GM10248 (cell line): Measurements from ENCODE around the gene ENAH.

Source experiments
- CTCF ChIA-PET: fragments of 300-600 bp; sonication (Branson Sonifier 250); formaldehyde crosslinking; extraction: SDS; loops from one replicate; lab custom pipeline; 2021; ENCODE audit warnings: antibody characterized with exemption; lab: Yijun Ruan, JAX
- POLR2A ChIA-PET: fragments of 350-650 bp; sonication (Branson Sonifier 250); formaldehyde crosslinking; extraction: SDS; loops from one replicate; lab custom pipeline; 2020; ENCODE audit warnings: antibody characterized with exemption; lab: Yijun Ruan, JAX
- DNase-seq: peaks from one replicate; pipeline ENCODE4 v3.0.0; 2012; ENCODE audit errors: extremely low spot score
- CTCF ChIP-seq: IDR thresholded peaks from 2 replicates; pipeline ENCODE4 v1.5.1; 2012; ENCODE audit warnings: mild to moderate bottlenecking, low read depth; ENCODE audit errors: extremely low read depth, missing control alignments, control extremely low read depth

Gene ENAH

GRCh38 chr1:225523263-225523950, 129.5 kb downstream of the ENAH start:
- ChIA-PET CTCF (interaction anchor here (1.6 kb wide), 3 partner anchors 10 to 33 kb away, joined by 4 to 6 read pairs (median 5); no protein-coding TSS in a partner anchor), POLR2A (no interaction called here)
- no peak for TF ChIP-seq CTCF
- DNase-seq, result no peak

- ChIA-PET CTCF (interaction anchor here (0.6 to 1.6 kb wide), 4 partner anchors 10 to 156 kb away, joined by 3 to 6 read pairs (median 4); no protein-coding TSS in a partner anchor), POLR2A (no interaction called here)
- TF ChIP-seq CTCF, result no peak
- no peak for DNase-seq
Measured at GRCh38 chr1:225522588-225523262, 130.2 kb downstream of the ENAH start.

GRCh38 chr1:225520587-225521227, 132.2 kb downstream of the ENAH start:
- POLR2A ChIA-PET, result no interaction called here
- CTCF ChIA-PET, result interaction anchor here (1.2 to 2.1 kb wide), 2 partner anchors 10 to 14 kb away, joined by 3 to 6 read pairs; no protein-coding TSS in a partner anchor
- no peak for TF ChIP-seq CTCF
- DNase-seq, result no peak

- POLR2A ChIA-PET, result no interaction called here
- no peak for DNase-seq
- CTCF ChIA-PET, result no interaction called here
- TF ChIP-seq CTCF, result no peak
Measured at GRCh38 chr1:225519166-225519863, 133.6 kb downstream of the ENAH start.

- no peak for DNase-seq
- ChIA-PET POLR2A (no interaction called here), CTCF (interaction anchor here (1.1 to 1.5 kb wide), 2 partner anchors 10 to 65 kb away, joined by 3 read pairs; no protein-coding TSS in a partner anchor)
- no peak for TF ChIP-seq CTCF
Measured at GRCh38 chr1:225517697-225518096, 135.2 kb downstream of the ENAH start.

- no peak for DNase-seq
- CTCF ChIA-PET, result interaction anchor here (1.3 to 1.5 kb wide), 2 partner anchors 9 to 65 kb away, joined by 3 to 4 read pairs; no protein-coding TSS in a partner anchor
- POLR2A ChIA-PET, result no interaction called here
- no peak for TF ChIP-seq CTCF
Measured at GRCh38 chr1:225517221-225517620, 135.7 kb downstream of the ENAH start.
